Brain microvascular endothelial cell (primary cell): ENCODE measurements around the gene C1QTNF12.

ENCODE experiments used
- DNase-seq: peaks from one replicate; pipeline ENCODE4 v3.0.0-alpha.2; 2020
- H3K27ac ChIP-seq: fragments of 250-450 bp; sonication (Bioruptor Pico); 2 replicates; pipeline ENCODE4 v1.5.1; 2020; ENCODE audit warnings: mild to moderate bottlenecking, moderate library complexity
- H3K27me3 ChIP-seq: fragments of 250-450 bp; sonication (Bioruptor Pico); replicated peaks from 2 replicates; pipeline ENCODE4 v1.5.1; 2020; ENCODE audit warnings: mild to moderate bottlenecking
- H3K36me3 ChIP-seq: fragments of 250-450 bp; sonication (Bioruptor Pico); replicated peaks from 2 replicates; pipeline ENCODE4 v1.5.1; 2020; ENCODE audit warnings: mild to moderate bottlenecking
- H3K4me3 ChIP-seq: 2 replicates; pipeline ENCODE4 v1.5.1; 2011; ENCODE audit warnings: low read depth, mild to moderate bottlenecking, control low read depth, low read length, moderate library complexity
- CTCF ChIP-seq: IDR thresholded peaks from 2 replicates; pipeline ENCODE4 v1.5.1; 2011; ENCODE audit warnings: low read depth, mild to moderate bottlenecking, moderate library complexity, low read length, control low read depth, inconsistent platforms; ENCODE audit errors: missing control alignments
- in situ Hi-C: cut with HindIII; loops from 2 replicates; pipeline ENCODE4 v1.10.0; 2017; ENCODE audit warnings: low sequenced_read_pairs, low pct_ligation_motif_present

The C1QTNF12 gene

GRCh38 chr1:1213345-1214265 lies 32.9 kb downstream of the C1QTNF12 start, which contains the start of gene TNFRSF4:
Gene TNFRSF4 (minus strand): TSS chr1:1214153. CDS start chr1:1214127, 26 bp downstream.
- Histone ChIP-seq H3K36me3 (peaks cover 24% of the 10 kb centered on the region), H3K4me3 (no peak within 1 kb of the TSS), H3K27me3 (no peaks in the 10 kb centered on the region), H3K27ac (no peak within 1 kb of the TSS)
- no peak for DNase-seq
- in situ Hi-C loops: no loop called here
- no peak for TF ChIP-seq CTCF

- no peak for TF ChIP-seq CTCF
- Histone ChIP-seq H3K27me3 (no peaks in the 10 kb centered on the region), H3K4me3 (no peak overlapping the region), H3K27ac (no peak overlapping the region), H3K36me3 (peaks cover 17% of the 10 kb centered on the region)
- in situ Hi-C loops: no loop called here
- DNase-seq: no peak
Measured at GRCh38 chr1:1212780-1213344, 33.7 kb downstream of the C1QTNF12 start.

GRCh38 chr1:1211541-1212441 lies 34.7 kb downstream of the C1QTNF12 start:
- no peak for TF ChIP-seq CTCF
- peaks cover 2% of the 10 kb centered on the region for H3K27me3 ChIP-seq
- no peak overlapping the region for H3K4me3 ChIP-seq
- in situ Hi-C loops: no loop called here
- DNase-seq: no peak
- H3K27ac ChIP-seq: no peak overlapping the region
- peaks cover 6% of the 10 kb centered on the region for H3K36me3 ChIP-seq

GRCh38 chr1:1210726-1211540 lies 35.6 kb downstream of the C1QTNF12 start:
- DNase-seq: no peak
- no peak overlapping the region for H3K4me3 ChIP-seq
- H3K27ac ChIP-seq: no peak overlapping the region
- TF ChIP-seq CTCF: no peak
- in situ Hi-C loops: no loop called here
- no peaks in the 10 kb centered on the region for H3K36me3 ChIP-seq
- H3K27me3 ChIP-seq: peaks cover 7% of the 10 kb centered on the region
